ENCODE data around the gene TEX54.

Gene TEX54

DNA sequence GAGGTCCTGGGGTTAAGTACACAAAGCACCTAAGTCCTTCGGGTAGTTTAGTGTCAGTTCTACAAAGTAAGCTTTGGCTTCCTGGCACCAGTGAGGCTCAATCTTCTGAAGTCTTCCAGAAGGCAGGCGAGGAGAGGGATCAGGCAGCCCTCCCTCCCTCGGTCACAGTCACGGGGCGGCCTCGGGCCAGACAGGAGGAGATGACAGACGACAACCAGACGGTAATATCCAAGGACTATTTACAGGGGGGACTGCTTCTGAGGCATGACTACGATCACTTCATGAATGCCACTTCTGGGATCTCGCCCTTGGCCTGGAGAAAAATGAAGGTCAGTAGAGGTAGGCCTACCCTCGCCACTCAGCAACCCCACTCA is 40.5 kb downstream of the TEX54 start:
- TF ChIP-seq TAF1 (IDR thresholded peaks at IDR 0.05; ENCODE audit: borderline replicate concordance, low read depth, low read length) (no peak), POLR2A (IDR thresholded peaks at IDR 0.05; ENCODE audit: low read depth, low read length) (no peak), POLR2AphosphoS5 (IDR thresholded peaks at IDR 0.05; ENCODE audit: low read depth, low read length) (no peak)
- DNase-seq (ENCODE audit: insufficient read length), result no peak
- no peak for FAIRE-seq

DNA sequence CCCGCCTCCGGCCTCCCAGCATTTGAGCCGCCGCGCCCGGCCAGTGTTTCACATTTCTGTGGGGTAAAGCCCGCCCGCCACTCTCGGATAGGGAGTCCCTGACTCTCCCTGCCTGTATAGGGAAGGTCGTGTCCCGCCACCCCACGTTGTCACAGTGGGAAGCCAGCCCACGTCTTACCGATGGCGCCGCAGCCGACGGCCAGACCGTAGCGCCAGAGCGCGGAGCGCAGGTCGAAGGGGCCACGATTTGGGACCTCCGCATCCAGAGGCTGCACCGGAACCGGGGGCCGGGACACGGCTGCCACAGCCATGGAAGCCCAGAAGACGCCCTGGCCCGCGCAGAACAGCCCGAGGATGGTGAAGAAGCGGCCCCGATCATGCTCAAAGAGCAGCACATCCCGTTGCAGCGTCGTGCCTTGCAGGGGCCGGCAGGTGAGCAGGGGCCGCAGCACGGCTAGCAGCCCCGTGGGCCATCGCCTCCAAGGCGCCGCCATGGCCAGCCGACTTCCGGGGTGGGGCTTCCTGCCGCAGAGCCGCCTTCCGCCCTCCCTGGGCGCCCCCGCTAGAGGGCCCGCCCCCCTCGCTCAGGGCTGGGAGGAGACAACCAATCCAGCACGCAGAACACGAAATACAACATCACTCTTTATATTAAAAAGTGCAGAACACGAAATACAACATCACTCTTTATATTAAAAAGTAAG is 41.0 kb downstream of the TEX54 start, which contains the start of gene TMEM223:
Gene TMEM223 (minus strand): TSS at position 506 of the 701 bp plus-strand sequence. CDS start 12 bp downstream, at position 494.
- DNase-seq (ENCODE audit: insufficient read length) (peak; percentile 90), FAIRE-seq (peak; percentile 96)
- TF ChIP-seq POLR2A (IDR thresholded peaks at IDR 0.05; ENCODE audit: low read depth, low read length) (peak; percentile 97), POLR2AphosphoS5 (IDR thresholded peaks at IDR 0.05; ENCODE audit: low read depth, low read length) (peak; percentile 98), TAF1 (IDR thresholded peaks at IDR 0.05; ENCODE audit: borderline replicate concordance, low read depth, low read length) (peak; percentile 75)

DNA sequence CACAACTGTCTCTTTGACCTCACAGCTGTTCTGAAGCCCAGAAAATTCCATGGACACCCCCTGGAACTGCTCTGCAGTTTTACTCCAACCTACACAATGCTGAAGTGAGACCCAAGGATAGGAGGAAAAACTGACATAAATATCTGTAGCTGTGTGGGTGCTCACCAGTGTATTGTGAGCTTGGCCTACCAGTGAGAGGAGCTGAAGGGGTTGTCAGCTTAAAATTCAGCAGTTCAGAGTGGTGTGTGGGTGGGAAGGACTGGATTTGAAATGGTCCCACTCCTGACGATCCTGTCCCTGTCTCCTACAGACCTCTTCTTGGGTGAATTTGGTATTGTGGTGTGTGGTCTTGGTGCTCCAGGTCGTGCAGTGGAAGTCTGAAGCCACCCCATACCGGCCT is 43.1 kb downstream of the TEX54 start:
- no peak for FAIRE-seq
- DNase-seq (ENCODE audit: insufficient read length), result no peak
- TF ChIP-seq TAF1 (IDR thresholded peaks at IDR 0.05; ENCODE audit: borderline replicate concordance, low read depth, low read length) (no peak), POLR2AphosphoS5 (IDR thresholded peaks at IDR 0.05; ENCODE audit: low read depth, low read length) (no peak; the same call in 1 of the 2 replicates), POLR2A (IDR thresholded peaks at IDR 0.05; ENCODE audit: low read depth, low read length) (peak; percentile 15; the same call in 1 of the 2 replicates)

DNA sequence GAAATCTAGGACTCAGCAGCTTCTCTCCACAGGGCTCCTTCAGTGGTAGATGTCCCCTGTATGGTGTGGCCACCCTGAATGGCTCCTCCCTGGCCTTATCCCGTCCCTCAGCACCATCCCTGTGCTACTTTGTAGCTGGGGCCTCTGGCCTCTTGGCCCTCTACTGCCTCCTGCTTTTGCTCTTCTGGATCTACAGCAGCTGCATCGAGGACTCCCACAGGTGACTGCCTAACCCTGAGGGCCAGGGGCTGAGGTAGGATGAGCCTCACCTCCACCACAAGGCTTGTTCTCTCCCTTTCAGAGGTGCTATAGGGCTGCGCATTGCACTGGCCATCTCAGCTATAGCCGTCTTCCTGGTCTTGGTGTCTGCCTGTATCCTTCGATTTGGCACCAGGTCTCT is 43.6 kb downstream of the TEX54 start:
- no peak for DNase-seq (ENCODE audit: insufficient read length)

DNA sequence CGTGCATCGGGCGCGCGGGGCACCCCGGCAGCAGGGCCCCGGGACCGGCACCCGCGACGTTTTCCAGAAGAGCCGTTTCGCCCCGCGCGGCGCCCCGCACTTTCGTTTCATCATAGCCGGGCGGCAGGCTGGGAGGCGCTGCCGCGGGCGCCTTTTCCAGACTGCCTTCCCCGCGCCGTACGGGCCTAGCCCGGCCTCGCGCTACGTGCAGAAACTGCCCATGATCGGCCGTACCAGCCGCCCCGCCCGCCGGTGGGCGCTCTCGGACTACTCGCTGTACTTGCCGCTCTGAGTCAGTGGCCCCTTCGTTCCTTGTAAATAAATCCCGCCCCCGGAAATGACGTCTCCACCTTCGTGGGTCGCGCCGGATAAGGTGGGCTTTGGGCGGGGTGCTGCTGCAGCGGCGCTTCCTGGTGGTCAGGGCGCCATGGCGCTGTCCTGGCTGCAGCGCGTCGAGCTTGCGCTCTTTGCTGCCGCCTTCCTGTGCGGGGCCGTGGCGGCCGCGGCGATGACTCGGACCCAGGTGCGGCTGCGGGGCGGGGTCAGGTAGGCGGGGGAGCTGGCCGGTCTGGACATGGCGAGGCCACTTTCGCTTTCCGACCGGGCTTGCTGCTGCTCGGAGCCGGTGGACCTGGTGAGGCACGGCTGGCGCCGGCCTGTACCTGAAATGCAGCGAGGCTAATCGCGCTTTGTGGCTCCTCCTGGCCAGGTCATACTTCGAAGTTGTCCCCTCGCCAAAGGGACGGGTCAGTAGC is 45.5 kb downstream of the TEX54 start, which contains the start of gene TMEM179B:
Gene TMEM179B (plus strand): TSS at position 398 of the 755 bp plus-strand sequence. CDS start 30 bp downstream, at position 428.
- TF ChIP-seq POLR2AphosphoS5 (IDR thresholded peaks at IDR 0.05; ENCODE audit: low read depth, low read length), result peak; percentile 98
- peak; percentile 75 for TF ChIP-seq TAF1 (IDR thresholded peaks at IDR 0.05; ENCODE audit: borderline replicate concordance, low read depth, low read length)
- TF ChIP-seq POLR2A (IDR thresholded peaks at IDR 0.05; ENCODE audit: low read depth, low read length), result peak; percentile 99
- DNase-seq (ENCODE audit: insufficient read length) (peak; percentile 95), FAIRE-seq (peak; percentile 98)

More for the DNA sequence above, 43.6 kb downstream of the TEX54 start:
- TF ChIP-seq POLR2AphosphoS5 (IDR thresholded peaks at IDR 0.05; ENCODE audit: low read depth, low read length), result no peak
- no peak for TF ChIP-seq POLR2A (IDR thresholded peaks at IDR 0.05; ENCODE audit: low read depth, low read length)
- TF ChIP-seq TAF1 (IDR thresholded peaks at IDR 0.05; ENCODE audit: borderline replicate concordance, low read depth, low read length), result no peak
- FAIRE-seq, result no peak

DNA sequence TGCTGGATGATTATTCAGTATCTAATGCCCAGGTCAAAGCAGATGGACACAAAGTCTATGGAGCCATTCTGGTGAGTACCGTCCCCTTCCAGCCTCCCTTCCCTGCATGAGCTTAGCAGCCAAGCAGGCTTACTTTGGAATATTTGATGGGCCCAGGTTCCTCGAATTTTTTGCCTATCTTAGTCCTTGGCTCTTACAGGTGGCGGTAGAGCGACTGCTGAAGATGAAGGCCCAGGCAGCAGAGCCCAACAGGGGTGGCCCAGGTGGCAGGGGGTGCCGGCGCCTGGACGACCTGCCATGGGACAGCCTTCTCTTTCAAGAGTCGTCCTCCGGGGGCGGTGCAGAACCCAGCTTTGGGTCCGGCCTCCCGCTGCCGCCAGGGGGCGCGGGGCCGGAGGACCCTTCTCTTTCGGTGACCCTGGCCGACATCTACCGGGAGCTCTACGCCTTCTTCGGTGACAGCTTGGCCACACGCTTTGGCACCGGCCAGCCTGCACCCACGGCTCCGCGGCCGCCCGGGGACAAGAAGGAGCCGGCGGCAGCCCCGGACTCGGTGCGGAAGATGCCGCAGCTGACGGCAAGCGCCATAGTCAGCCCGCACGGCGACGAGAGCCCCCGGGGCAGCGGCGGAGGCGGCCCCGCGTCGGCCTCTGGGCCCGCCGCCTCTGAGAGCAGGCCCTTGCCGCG is 46.2 kb downstream of the TEX54 start:
- FAIRE-seq, result no peak
- TF ChIP-seq POLR2AphosphoS5 (IDR thresholded peaks at IDR 0.05; ENCODE audit: low read depth, low read length) (no peak), TAF1 (IDR thresholded peaks at IDR 0.05; ENCODE audit: borderline replicate concordance, low read depth, low read length) (0 out of 2 replicates have a peak, but pooled peaks have one; percentile 29)
- DNase-seq (ENCODE audit: insufficient read length), result peak; percentile 90

DNA sequence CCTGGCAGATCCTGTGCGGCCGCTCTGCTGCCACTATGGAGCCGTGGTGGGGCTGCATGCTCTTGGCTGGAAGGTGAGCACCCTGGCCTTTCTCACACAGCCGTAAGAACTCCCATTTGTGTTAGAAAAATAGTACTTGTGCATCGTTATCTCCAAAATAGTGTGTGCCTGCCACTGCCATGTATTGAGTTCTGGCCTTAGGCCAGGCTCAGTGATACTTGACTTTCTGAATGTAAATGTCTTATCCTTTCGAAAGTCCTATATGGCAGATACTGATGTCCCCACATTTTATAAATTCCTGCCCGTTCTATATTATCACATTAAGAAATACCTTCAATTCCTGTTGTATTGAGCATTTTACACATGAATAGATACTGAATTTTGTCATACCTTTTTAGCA is 49.9 kb downstream of the TEX54 start:
- DNase-seq (ENCODE audit: insufficient read length), result no peak
- TF ChIP-seq POLR2A (IDR thresholded peaks at IDR 0.05; ENCODE audit: low read depth, low read length), result no peak
- TF ChIP-seq POLR2AphosphoS5 (IDR thresholded peaks at IDR 0.05; ENCODE audit: low read depth, low read length), result no peak
- TF ChIP-seq TAF1 (IDR thresholded peaks at IDR 0.05; ENCODE audit: borderline replicate concordance, low read depth, low read length), result no peak
- no peak for FAIRE-seq

Measured in GM12892 (cell line).